Psoas muscle (tissue), 8 donors: ENCODE measurements around the gene B3GAT3. TPM values are rescaled to one million over a fixed set of nuclear protein-coding genes. Genes with fewer than 3 reads are reported as not detected.
A peak's percentile ranks its signal among the peaks of the same experiment; 100 is the strongest.

Source experiments
- ATAC-seq, 4 donors: fragments of 200-7000 bp; cut with Tn5 transposase; one replicate each; pipeline ENCODE4 v1.9.1; 2020; ENCODE audit warnings: moderate library complexity in 3 of 4, mild to moderate bottlenecking in 2 of 4
- DNase-seq, 2 donors: peaks; one replicate each; pipeline ENCODE4 v3.0.0-alpha.2; 2020
- H3K27ac ChIP-seq: fragments of 200-600 bp; one replicate; pipeline ENCODE4 v1.8.0; 2022
- H3K27me3 ChIP-seq, 3 donors: fragments of 200-600 bp in 1 of 3; one replicate each; pipeline versions ENCODE4 v1.6.1 to v1.8.0; 2013 to 2022; ENCODE audit warnings: low read length in 2 of 3, mild to moderate bottlenecking in 2 of 3, moderate library complexity in 1 of 3; ENCODE audit not compliant: insufficient read depth in 3 of 3
- H3K36me3 ChIP-seq, 2 donors: fragments of 200-600 bp in 1 of 2; one replicate each; pipeline versions ENCODE4 v1.6.1 to v1.8.0; 2013 to 2022; ENCODE audit warnings: low read depth in 1 of 2, mild to moderate bottlenecking in 1 of 2, moderate library complexity in 1 of 2; ENCODE audit not compliant: insufficient read depth in 1 of 2
- H3K4me1 ChIP-seq: fragments of 200-600 bp; one replicate; pipeline ENCODE4 v1.8.0; 2022
- H3K4me3 ChIP-seq: fragments of 200-600 bp; one replicate; pipeline ENCODE4 v1.8.0; 2022; ENCODE audit warnings: mild to moderate bottlenecking
- H3K9me3 ChIP-seq: fragments of 200-600 bp; one replicate; pipeline ENCODE4 v1.8.0; 2022
- CTCF ChIP-seq: fragments of 200-600 bp; IDR thresholded peaks from one replicate; pipeline ENCODE4 v1.8.0; 2022; ENCODE audit warnings: antibody characterized with exemption
- WGBS, 3 donors: extraction: QIAGEN DNeasy Blood & Tissue Kit; methylation state at CpG; one replicate each; pipeline versions ENCODE4 v1.1.6 to v1.1.7; 2013; 5-methylcytosine and 5-hydroxymethylcytosine counted together
- intact Hi-C, 2 donors: fragments of 100-400 bp; cut with DNase I; formaldehyde crosslinking; loops; one replicate each; pipeline versions ENCODE4 v1.11.0 to v1.14.2; 2022
- polyA plus RNA-seq, 3 donors: library from polyadenylated mRNA; stranded (reverse); fragments of 200-250 nt; gene quantifications; one replicate each; pipeline ENCODE4 v1.2.3, GENCODE V29; 2013
- total RNA-seq, 4 donors: library from RNA; stranded (reverse); fragmentation: NEBNext Ultra II Directional in 2 of 4; extraction: Animal tissue kit (Norgen Biotek cat#: 25700) in 2 of 4; gene quantifications; one replicate each; pipeline versions ENCODE4 v1.2.1 to v1.2.4, GENCODE V29; 2021 to 2023
- donor health status: healthy with polysubstance abuse.
- donor health status: DM: no; HTN: no; CAD: no; lungs with moderate emphysema.
- donor health status: Bipolar disorder and iron deficiency.
- donor health status: healthy.
- donor health status: DM: yes; HTN: yes; CAD: no.
- donor health status: DM: no; HTN: no; CAD: no.
- donor health status: DM: no; HTN: no; CAD: no.
- donor health status: DM: yes; HTN: yes; CAD: no.

Gene B3GAT3
- total and polyA plus RNA-seq, 7 donors, result 7.4 to 37.6 (median 11.7) TPM

- no peaks in the 10 kb centered on the region for H3K9me3 ChIP-seq
- H3K27ac ChIP-seq, result peak overlapping the region; percentile 92
- peaks cover 3 to 71% of the 10 kb centered on the region in 2 donors for H3K36me3 ChIP-seq
- H3K4me3 ChIP-seq, result peak overlapping the region; percentile 90
- H3K4me1 ChIP-seq, result peaks cover 50% of the 10 kb centered on the region
- intact Hi-C loops, result loop anchor here in 1 of 2 donors (10.0 kb wide), 1 partner anchor 279 kb away; no protein-coding TSS in a partner anchor
- TF ChIP-seq CTCF, result no peak
- no peaks in the 10 kb centered on the region for H3K27me3 ChIP-seq
- DNase-seq (peak in 1 of 2 donors; percentile 46), ATAC-seq (no peak)
- WGBS, 3 donors, result 74 to 78% (median 76%) methylated on average over 14 of the region's 14 CpGs
Observed at GRCh38 chr11:62575837-62576236, 45.9 kb downstream of the B3GAT3 start.

GRCh38 chr11:62575156-62575555, 46.6 kb downstream of the B3GAT3 start:
- no peaks in the 10 kb centered on the region for H3K27me3 ChIP-seq
- intact Hi-C loops, result loop anchor here in 1 of 2 donors (10.0 kb wide), 1 partner anchor 280 kb away; no protein-coding TSS in a partner anchor
- H3K4me3 ChIP-seq, result peak overlapping the region; percentile 90
- no peaks in the 10 kb centered on the region for H3K9me3 ChIP-seq
- no peak for TF ChIP-seq CTCF
- 18 to 36% (median 25%) methylated on average over 17 of the region's 17 CpGs for WGBS, 3 donors
- peak in 1 of 2 donors; percentile 65 for DNase-seq
- ATAC-seq, result no peak
- H3K4me1 ChIP-seq, result peaks cover 53% of the 10 kb centered on the region
- H3K36me3 ChIP-seq, result peaks cover 5 to 71% of the 10 kb centered on the region in 2 donors
- H3K27ac ChIP-seq, result peak overlapping the region; percentile 92

GRCh38 chr11:62574363-62575071, 47.3 kb downstream of the B3GAT3 start:
- Histone ChIP-seq H3K27ac (peak overlapping the region; percentile 92), H3K4me1 (peaks cover 57% of the 10 kb centered on the region), H3K27me3 (no peaks in the 10 kb centered on the region), H3K4me3 (peak overlapping the region; percentile 90), H3K36me3 (peaks cover 5 to 73% of the 10 kb centered on the region in 2 donors), H3K9me3 (no peaks in the 10 kb centered on the region)
- DNase-seq (peak in 1 of 2 donors; percentile 71), ATAC-seq (peak; percentile 10 to 23 (median 18))
- intact Hi-C loops, result loop anchor here in 1 of 2 donors (10.0 kb wide), 1 partner anchor 280 kb away; no protein-coding TSS in a partner anchor
- WGBS, 3 donors, result 0 to 1% (median 1%) methylated on average over 33 of the region's 33 CpGs
- TF ChIP-seq CTCF, result no peak

GRCh38 chr11:62573592-62574362, 48.0 kb downstream of the B3GAT3 start, which contains the start of gene EEF1G:
Gene EEF1G (minus strand): TSS chr11:62573891. CDS start chr11:62573842, 49 bp downstream.
- WGBS, 3 donors, result 0% methylated on average over 46 of the region's 46 CpGs
- intact Hi-C loops, result loop anchor here in 1 of 2 donors (10.0 kb wide), 1 partner anchor 281 kb away; no protein-coding TSS in a partner anchor
- peak; percentile 92 to 94 (median 94) for ATAC-seq
- peak; percentile 98 to 99 for DNase-seq
- H3K36me3 ChIP-seq, result peaks cover 5 to 73% of the 10 kb centered on the region in 2 donors
- no peak for TF ChIP-seq CTCF
- H3K4me1 ChIP-seq, result peaks cover 56% of the 10 kb centered on the region
- no peaks in the 10 kb centered on the region for H3K27me3 ChIP-seq
- no peaks in the 10 kb centered on the region for H3K9me3 ChIP-seq
- peak within 1 kb of the TSS; percentile 92 for H3K27ac ChIP-seq
- H3K4me3 ChIP-seq, result peak within 1 kb of the TSS; percentile 90
